NB4 (cell line): ENCODE data around the gene MALRD1.

Experiments used
- POLR2A ChIP-seq: IDR thresholded peaks from 2 replicates; pipeline ENCODE4 v1.6.1; 2011; ENCODE audit warnings: mild to moderate bottlenecking; ENCODE audit not compliant: insufficient read length; ENCODE audit errors: extremely low read depth
- TF ChIP-seq, protein P1 (sequence below): IDR thresholded peaks from one replicate; pipeline ENCODE4 v1.5.1; 2012; ENCODE audit warnings: low read depth, low read length
- TF ChIP-seq, protein P2 (sequence below): IDR thresholded peaks from 2 replicates; pipeline ENCODE4 v1.6.1; 2011; ENCODE audit warnings: low read depth, low read length

DNA sequence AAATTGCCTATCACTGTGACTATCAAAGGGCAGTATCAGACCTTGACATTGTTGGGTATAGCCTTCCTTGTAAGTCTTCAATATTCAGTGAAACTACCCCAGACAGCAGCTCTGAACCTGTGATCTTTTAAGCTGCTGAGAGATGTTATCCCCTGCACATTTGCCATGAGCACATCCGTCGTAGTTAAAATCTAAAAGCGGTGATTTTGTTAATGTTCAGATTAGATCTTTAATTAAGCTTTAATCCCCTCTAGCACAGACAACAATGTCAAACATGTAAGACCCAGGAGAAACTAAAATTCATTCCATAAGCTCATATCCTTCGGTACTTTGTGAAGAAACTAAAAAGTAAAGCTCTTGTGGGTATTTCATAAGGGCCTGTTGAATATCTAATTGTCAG lies 105.8 kb downstream of the MALRD1 start:
- TF ChIP-seq, protein P1, sequence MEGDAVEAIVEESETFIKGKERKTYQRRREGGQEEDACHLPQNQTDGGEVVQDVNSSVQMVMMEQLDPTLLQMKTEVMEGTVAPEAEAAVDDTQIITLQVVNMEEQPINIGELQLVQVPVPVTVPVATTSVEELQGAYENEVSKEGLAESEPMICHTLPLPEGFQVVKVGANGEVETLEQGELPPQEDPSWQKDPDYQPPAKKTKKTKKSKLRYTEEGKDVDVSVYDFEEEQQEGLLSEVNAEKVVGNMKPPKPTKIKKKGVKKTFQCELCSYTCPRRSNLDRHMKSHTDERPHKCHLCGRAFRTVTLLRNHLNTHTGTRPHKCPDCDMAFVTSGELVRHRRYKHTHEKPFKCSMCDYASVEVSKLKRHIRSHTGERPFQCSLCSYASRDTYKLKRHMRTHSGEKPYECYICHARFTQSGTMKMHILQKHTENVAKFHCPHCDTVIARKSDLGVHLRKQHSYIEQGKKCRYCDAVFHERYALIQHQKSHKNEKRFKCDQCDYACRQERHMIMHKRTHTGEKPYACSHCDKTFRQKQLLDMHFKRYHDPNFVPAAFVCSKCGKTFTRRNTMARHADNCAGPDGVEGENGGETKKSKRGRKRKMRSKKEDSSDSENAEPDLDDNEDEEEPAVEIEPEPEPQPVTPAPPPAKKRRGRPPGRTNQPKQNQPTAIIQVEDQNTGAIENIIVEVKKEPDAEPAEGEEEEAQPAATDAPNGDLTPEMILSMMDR = no peak
- no peak for TF ChIP-seq POLR2A
- TF ChIP-seq, protein P2, sequence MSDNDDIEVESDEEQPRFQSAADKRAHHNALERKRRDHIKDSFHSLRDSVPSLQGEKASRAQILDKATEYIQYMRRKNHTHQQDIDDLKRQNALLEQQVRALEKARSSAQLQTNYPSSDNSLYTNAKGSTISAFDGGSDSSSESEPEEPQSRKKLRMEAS = no peak
